HepG2 (cell line): ENCODE results near the gene TIAM1.

Experiments
- CTCF ChIP-seq: sonication (generic); formaldehyde crosslinking; IDR thresholded peaks from 2 replicates; pipeline ENCODE4 v1.5.0; 2020; ENCODE audit warnings: mild to moderate bottlenecking, missing genetic modification reagents, moderate library complexity
- EZH2 ChIP-seq: conservative IDR thresholded peaks from 2 replicates; pipeline ENCODE4 v1.6.1; 2012; ENCODE audit warnings: mild to moderate bottlenecking, low read depth, low read length, moderate library complexity
- KLF16 ChIP-seq, 2 experiments: sonication (generic) in 1 of 2; formaldehyde crosslinking in 1 of 2; IDR thresholded peaks; 2 replicates each; pipeline versions ENCODE4 v1.6.1 to v1.8.0; 2016 to 2023; ENCODE audit warnings: missing genetic modification reagents in 2 of 2, missing compliant biosample characterization in 1 of 2
- MIER3 ChIP-seq: IDR thresholded peaks from 2 replicates; pipeline ENCODE4 v1.6.1; 2016; ENCODE audit warnings: missing compliant biosample characterization, borderline replicate concordance
- PHF8 ChIP-seq: sonication (generic); formaldehyde crosslinking; IDR thresholded peaks from 2 replicates; pipeline ENCODE4 v1.5.0; 2020; ENCODE audit warnings: missing genetic modification reagents
- POLR2AphosphoS5 ChIP-seq: IDR thresholded peaks from 2 replicates; pipeline ENCODE4 v1.6.1; 2012; ENCODE audit warnings: low read depth, low read length
- REXO4 ChIP-seq: sonication (generic); formaldehyde crosslinking; IDR thresholded peaks from 2 replicates; pipeline ENCODE4 v1.8.0; 2022; ENCODE audit warnings: missing genetic modification reagents, mild to moderate bottlenecking, borderline replicate concordance
- TRAFD1 ChIP-seq: sonication (generic); formaldehyde crosslinking; IDR thresholded peaks from 2 replicates; pipeline ENCODE4 v1.5.1; 2020; ENCODE audit warnings: missing genetic modification reagents, mild to moderate bottlenecking, borderline replicate concordance
- YY1 ChIP-seq: IDR thresholded peaks from 2 replicates; pipeline ENCODE4 v1.6.1; 2011; ENCODE audit warnings: low read length, low read depth, moderate library complexity, mild to moderate bottlenecking; ENCODE audit not compliant: insufficient read depth, insufficient replicate concordance
- ZBTB33 ChIP-seq: sonication (generic); formaldehyde crosslinking; IDR thresholded peaks from 2 replicates; pipeline ENCODE4 v1.4.0; 2020; ENCODE audit warnings: missing genetic modification reagents
- ZNF746 ChIP-seq: sonication (generic); formaldehyde crosslinking; IDR thresholded peaks from 2 replicates; pipeline ENCODE4 v1.8.0; 2022; ENCODE audit warnings: mild to moderate bottlenecking, missing genetic modification reagents

DNA sequence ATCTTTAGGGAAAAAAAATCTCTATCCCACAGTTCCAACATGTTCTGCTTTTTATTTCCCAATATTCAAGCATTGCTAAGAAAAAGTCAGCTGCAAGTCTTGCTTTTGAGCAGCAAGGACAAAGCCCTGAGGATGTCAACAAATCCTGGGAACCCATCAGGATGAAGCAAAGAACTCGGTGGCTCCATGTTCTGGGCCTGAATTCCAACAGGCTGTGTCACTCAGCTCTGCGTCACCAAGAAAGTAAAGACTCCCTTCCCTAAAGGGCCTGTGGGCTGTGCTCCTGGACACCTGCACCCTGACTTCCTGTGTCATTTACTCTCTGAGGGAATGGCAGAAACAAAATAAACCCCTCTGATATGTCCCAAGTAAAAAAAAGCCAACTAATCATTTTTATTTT lies 95.5 kb downstream of the TIAM1 start:
- TF ChIP-seq CTCF (CRISPR knock-in tag) = no peak
- no peak for TF ChIP-seq KLF16 (CRISPR knock-in tag; IDR thresholded peaks at IDR 0.05)
- no peak for TF ChIP-seq MIER3 (CRISPR knock-in tag)
- TF ChIP-seq PHF8 (CRISPR knock-in tag) = no peak
- no peak for TF ChIP-seq POLR2AphosphoS5
- TF ChIP-seq YY1 = no peak
- TF ChIP-seq EZH2 = no peak
- no peak for TF ChIP-seq ZNF746 (CRISPR knock-in tag)
- no peak for TF ChIP-seq ZBTB33 (CRISPR knock-in tag)
- TF ChIP-seq TRAFD1 (CRISPR knock-in tag) = no peak
- no peak for TF ChIP-seq REXO4 (CRISPR knock-in tag)
